ENCODE data around the gene CAMK1.

The CAMK1 gene

DNA sequence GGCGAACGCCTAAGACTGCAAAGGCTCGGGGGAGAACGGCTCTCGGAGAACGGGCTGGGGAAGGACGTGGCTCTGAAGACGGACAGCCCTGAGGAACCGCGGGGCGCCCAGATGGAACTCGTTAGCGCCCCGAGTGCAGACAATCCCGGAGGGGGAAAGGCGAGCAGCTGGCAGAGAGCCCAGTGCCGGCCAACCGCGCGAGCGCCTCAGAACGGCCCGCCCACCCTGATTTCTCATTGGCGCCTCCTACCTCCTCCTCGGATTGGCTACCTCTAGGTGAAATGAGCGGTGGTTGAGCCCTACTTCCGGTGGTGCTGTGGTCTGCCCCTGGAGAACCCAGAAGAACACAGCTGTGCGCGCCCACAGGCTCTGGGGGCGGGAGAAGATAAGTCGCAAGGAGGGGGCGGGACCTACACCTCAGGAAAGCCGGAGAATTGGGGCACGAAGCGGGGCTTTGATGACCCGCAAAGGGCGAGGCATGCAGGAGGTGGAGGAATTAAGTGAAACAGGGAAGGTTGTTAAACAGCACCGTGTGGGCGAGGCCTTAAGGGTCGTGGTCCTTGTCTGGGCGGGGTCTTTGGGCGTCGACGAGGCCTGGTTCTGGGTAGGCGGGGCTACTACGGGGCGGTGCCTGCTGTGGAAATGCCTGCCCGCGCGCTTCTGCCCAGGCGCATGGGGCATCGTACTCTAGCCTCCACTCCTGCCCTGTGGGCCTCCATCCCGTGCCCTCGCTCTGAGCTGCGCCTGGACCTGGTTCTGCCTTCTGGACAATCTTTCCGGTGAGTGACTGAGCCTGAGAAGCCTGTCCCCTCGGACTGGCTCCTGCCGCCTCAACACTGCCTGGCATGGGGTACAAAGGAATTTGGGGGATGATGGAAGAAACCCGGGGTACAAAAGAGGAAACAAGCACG is 19.8 kb downstream of the CAMK1 start, which contains the start of gene OGG1:
Gene OGG1, plus strand, starts transcription at position 308 of the 911 bp plus-strand sequence. Its CDS starts 335 bp downstream, at position 643.
- TF ChIP-seq, protein P1, sequence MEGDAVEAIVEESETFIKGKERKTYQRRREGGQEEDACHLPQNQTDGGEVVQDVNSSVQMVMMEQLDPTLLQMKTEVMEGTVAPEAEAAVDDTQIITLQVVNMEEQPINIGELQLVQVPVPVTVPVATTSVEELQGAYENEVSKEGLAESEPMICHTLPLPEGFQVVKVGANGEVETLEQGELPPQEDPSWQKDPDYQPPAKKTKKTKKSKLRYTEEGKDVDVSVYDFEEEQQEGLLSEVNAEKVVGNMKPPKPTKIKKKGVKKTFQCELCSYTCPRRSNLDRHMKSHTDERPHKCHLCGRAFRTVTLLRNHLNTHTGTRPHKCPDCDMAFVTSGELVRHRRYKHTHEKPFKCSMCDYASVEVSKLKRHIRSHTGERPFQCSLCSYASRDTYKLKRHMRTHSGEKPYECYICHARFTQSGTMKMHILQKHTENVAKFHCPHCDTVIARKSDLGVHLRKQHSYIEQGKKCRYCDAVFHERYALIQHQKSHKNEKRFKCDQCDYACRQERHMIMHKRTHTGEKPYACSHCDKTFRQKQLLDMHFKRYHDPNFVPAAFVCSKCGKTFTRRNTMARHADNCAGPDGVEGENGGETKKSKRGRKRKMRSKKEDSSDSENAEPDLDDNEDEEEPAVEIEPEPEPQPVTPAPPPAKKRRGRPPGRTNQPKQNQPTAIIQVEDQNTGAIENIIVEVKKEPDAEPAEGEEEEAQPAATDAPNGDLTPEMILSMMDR (conservative IDR thresholded peaks at IDR 0.05; ENCODE audit: low read depth, low read length) = no peak
- DNase-seq (ENCODE audit: low read depth) = peak; percentile 93
- peak within 1 kb of the TSS; percentile 79 for H3K4me3 ChIP-seq (ENCODE audit: low read length)

DNA sequence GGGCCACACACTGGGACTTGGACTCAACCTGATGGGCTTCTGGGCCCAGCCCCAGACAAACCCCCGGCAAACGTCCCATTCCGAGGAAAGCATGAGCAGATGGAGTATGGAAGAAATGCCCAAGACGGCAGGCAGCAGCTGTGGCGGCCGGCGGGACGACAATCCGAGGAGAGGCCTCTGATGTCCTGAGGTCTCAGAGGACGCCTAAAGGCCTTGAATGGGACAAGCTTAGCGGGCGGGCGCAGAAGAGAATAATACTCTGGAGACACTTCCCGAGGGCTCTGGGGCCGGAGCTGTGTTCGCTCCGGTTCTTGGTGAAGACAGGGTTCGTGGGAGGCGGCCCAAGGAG is 20.5 kb downstream of the CAMK1 start:
- peak overlapping the region; percentile 79 for H3K4me3 ChIP-seq (ENCODE audit: low read length)
- no peak for DNase-seq (ENCODE audit: low read depth)
- TF ChIP-seq, protein P1 (conservative IDR thresholded peaks at IDR 0.05; ENCODE audit: low read depth, low read length) = no peak

DNA sequence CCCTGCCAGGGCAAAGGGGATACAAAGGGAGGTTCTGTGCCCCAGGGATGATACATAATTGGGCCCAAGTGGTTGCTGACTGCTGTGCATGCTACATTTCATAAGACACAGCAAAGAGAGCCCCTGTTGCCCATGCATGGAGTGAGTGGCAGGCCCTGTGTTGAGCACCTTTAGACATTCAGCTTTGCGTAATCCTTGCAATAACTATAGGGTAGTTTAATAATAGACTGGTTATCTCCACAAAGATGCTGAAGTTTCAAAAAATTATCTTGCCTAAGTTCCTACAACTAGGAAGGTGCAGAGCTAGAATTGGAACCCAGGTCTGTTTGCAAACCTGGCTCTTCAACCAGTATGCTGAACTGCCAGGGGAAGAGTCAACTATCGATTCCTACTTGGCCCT is 21.7 kb downstream of the CAMK1 start:
- no peak overlapping the region for H3K4me3 ChIP-seq (ENCODE audit: low read length)
- TF ChIP-seq, protein P1 (conservative IDR thresholded peaks at IDR 0.05; ENCODE audit: low read depth, low read length) = no peak
- DNase-seq (ENCODE audit: low read depth) = no peak

DNA sequence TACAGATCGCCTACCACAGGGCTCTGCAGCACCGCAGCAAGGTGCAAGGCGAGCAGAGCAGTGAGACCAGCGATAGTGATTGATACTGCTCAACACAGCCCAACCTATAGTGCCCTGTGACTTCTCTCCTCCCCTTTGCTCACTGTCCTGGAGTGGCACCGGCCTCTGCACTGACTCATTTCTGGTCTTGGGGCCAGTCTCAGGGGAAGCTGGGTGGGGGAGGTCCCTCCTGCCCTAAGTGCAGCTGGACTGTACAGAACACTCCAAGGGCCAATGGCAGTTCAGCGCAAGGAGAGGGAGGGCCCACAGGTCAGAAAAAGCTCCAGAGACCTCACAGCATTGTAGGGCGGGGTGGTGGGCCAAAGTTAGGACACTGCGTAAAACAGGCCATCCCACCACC is 22.5 kb downstream of the CAMK1 start:
- DNase-seq (ENCODE audit: low read depth) = no peak
- H3K4me3 ChIP-seq (ENCODE audit: low read length) = no peak overlapping the region
- TF ChIP-seq, protein P1 (conservative IDR thresholded peaks at IDR 0.05; ENCODE audit: low read depth, low read length) = no peak

DNA sequence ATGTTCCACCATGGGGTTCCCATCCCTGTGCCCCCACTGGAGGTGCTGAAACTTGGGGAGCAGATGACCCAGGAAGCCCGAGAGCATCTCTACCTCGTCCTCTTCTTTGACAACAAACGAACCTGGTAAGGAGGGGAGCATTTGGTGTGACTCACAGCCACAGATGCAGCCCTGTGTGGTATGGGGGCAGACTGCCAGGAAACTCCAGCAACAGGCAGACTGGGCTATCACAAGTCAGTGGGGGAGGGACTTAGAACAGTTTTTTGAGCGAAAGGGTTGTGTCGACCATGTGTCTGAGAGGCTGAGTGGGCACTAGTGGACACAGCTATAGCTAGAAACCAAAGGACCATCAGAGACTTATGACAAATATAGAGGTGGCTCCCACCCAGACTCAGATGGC is 23.4 kb downstream of the CAMK1 start:
- peak; percentile 58 for DNase-seq (ENCODE audit: low read depth)
- TF ChIP-seq, protein P1 (conservative IDR thresholded peaks at IDR 0.05; ENCODE audit: low read depth, low read length) = no peak
- H3K4me3 ChIP-seq (ENCODE audit: low read length) = no peak overlapping the region

DNA sequence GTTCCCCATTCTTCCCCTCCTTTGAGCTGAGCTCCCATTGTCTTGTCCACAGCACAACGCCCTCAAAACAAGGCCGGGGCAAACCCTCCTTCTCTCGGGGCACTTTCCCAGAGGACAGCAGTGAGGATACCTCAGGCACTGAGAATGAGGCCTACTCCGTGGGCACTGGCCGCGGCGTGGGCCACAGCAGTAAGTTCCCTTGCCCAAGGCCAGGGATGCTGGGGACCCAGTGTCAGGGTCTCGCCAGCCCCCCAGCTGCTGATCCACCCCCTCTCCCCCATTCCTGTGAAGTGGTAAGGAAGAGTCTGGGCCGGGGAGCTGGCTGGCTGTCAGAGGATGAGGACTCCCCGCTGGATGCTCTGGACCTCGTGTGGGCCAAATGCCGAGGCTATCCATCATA is 24.2 kb downstream of the CAMK1 start:
- DNase-seq (ENCODE audit: low read depth) = no peak
- H3K4me3 ChIP-seq (ENCODE audit: low read length) = no peak overlapping the region
- TF ChIP-seq, protein P1 (conservative IDR thresholded peaks at IDR 0.05; ENCODE audit: low read depth, low read length) = no peak

DNA sequence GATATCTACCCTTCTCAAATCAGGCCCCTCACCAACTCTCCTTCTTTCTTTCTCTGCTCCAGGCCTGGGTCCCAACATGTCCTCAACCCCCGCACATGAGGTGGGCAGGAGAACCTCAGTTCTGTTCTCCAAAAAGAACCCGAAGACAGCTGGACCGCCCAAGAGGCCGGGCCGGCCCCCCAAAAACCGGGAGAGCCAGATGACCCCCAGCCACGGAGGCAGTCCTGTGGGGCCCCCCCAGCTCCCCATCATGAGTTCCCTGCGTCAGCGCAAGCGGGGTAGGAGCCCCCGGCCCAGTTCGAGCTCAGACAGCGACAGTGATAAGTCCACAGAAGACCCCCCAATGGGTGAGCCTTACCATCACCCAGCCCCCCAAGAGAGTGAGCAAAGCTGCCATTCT is 25.6 kb downstream of the CAMK1 start:
- no peak for DNase-seq (ENCODE audit: low read depth)
- H3K4me3 ChIP-seq (ENCODE audit: low read length) = no peak overlapping the region
- TF ChIP-seq, protein P1 (conservative IDR thresholded peaks at IDR 0.05; ENCODE audit: low read depth, low read length) = no peak

Measured in retinal pigment epithelial cell (primary cell).